WTC11 (cell line): ENCODE results near the gene SHD. TPM values are rescaled to one million over a fixed set of nuclear protein-coding genes. Genes with fewer than 3 reads are reported as not detected.

Experiments
- ATAC-seq: fragments of 200-7000 bp; cut with Tn5 transposase; 2 replicates; pipeline ENCODE4 v1.10.0; 2021; ENCODE audit warnings: mild to moderate bottlenecking, moderate library complexity
- CTCF ChIA-PET: fragments of 300-600 bp; sonication (Branson Sonifier 250); formaldehyde crosslinking; loops from one replicate; lab custom pipeline; 2021; ENCODE audit warnings: antibody characterized with exemption; lab: Charles Lee
- POLR2A ChIA-PET: fragments of 350-600 bp; sonication (Branson Sonifier 250); formaldehyde crosslinking; loops from one replicate; lab custom pipeline; 2021; ENCODE audit warnings: antibody characterized with exemption; lab: Charles Lee
- DNase-seq: peaks from one replicate; pipeline ENCODE4 v3.0.0; 2021; ENCODE audit warnings: low spot score
- H3K27ac Mint-ChIP-seq: 2 replicates; pipeline ENCODE4 v1.8.0; 2021; ENCODE audit warnings: mixed read lengths
- H3K27me3 Mint-ChIP-seq: 2 replicates; pipeline ENCODE4 v1.8.0; 2021; ENCODE audit warnings: low read depth, mild to moderate bottlenecking, moderate library complexity, mixed read lengths
- H3K36me3 Mint-ChIP-seq: 2 replicates; pipeline ENCODE4 v1.8.0; 2021; ENCODE audit warnings: mixed read lengths
- H3K4me1 Mint-ChIP-seq: 2 replicates; pipeline ENCODE4 v1.8.0; 2022; ENCODE audit warnings: mixed read lengths
- H3K4me3 Mint-ChIP-seq: 2 replicates; pipeline ENCODE4 v1.8.0; 2021; ENCODE audit warnings: mild to moderate bottlenecking, moderate library complexity, mixed read lengths
- H3K9me3 Mint-ChIP-seq: 2 replicates; pipeline ENCODE4 v1.8.0; 2021; ENCODE audit warnings: mixed read lengths
- CREB1 ChIP-seq: sonication (generic); formaldehyde crosslinking; IDR thresholded peaks from 2 replicates; pipeline ENCODE4 v1.8.0; 2023; ENCODE audit warnings: mild to moderate bottlenecking, missing genetic modification reagents
- ESRRA ChIP-seq: sonication (generic); formaldehyde crosslinking; IDR thresholded peaks from 2 replicates; pipeline ENCODE4 v1.8.1; 2022; ENCODE audit warnings: mild to moderate bottlenecking, missing genetic modification reagents, borderline replicate concordance
- HMGA2 ChIP-seq: fragments of 250-450 bp; sonication (Bioruptor Pico); IDR thresholded peaks from 2 replicates; pipeline ENCODE4 v1.4.0; 2021; ENCODE audit warnings: mild to moderate bottlenecking, moderate library complexity
- JUN ChIP-seq: sonication (generic); formaldehyde crosslinking; IDR thresholded peaks from 2 replicates; pipeline ENCODE4 v1.8.0; 2023; ENCODE audit warnings: mild to moderate bottlenecking, missing genetic modification reagents
- MXD4 ChIP-seq: fragments of 250-450 bp; sonication (Bioruptor Pico); IDR thresholded peaks from 2 replicates; pipeline ENCODE4 v1.8.0; 2021; ENCODE audit warnings: mild to moderate bottlenecking, moderate library complexity, borderline replicate concordance
- NR1H2 ChIP-seq: sonication (generic); formaldehyde crosslinking; IDR thresholded peaks from 2 replicates; pipeline ENCODE4 v1.9.0; 2021; ENCODE audit warnings: mild to moderate bottlenecking, moderate library complexity, missing genetic modification reagents
- PRRX2 ChIP-seq: fragments of 250-450 bp; sonication (Bioruptor Pico); IDR thresholded peaks from 2 replicates; pipeline ENCODE4 v1.8.0; 2021; ENCODE audit warnings: mild to moderate bottlenecking
- ZNF121 ChIP-seq: sonication (generic); formaldehyde crosslinking; IDR thresholded peaks from 2 replicates; pipeline ENCODE4 v1.8.0; 2023; ENCODE audit warnings: missing genetic modification reagents
- total RNA-seq: library from RNA; stranded (reverse); gene quantifications from 3 replicates; pipeline ENCODE4 v1.2.3, GENCODE V29; 2021
- TF ChIP-seq, protein P1 (sequence below): sonication (generic); formaldehyde crosslinking; IDR thresholded peaks from 2 replicates; pipeline ENCODE4 v1.8.0; 2022; ENCODE audit warnings: mild to moderate bottlenecking, missing genetic modification reagents
- TF ChIP-seq, protein P2 (sequence below): fragments of 250-450 bp; sonication (Bioruptor Pico); IDR thresholded peaks from 2 replicates; pipeline ENCODE4 v1.9.0; 2021; ENCODE audit warnings: moderate library complexity, mild to moderate bottlenecking, inconsistent platforms, borderline replicate concordance
- TF ChIP-seq, protein P3 (sequence below): sonication (generic); formaldehyde crosslinking; IDR thresholded peaks from 2 replicates; pipeline ENCODE4 v1.8.0; 2022; ENCODE audit warnings: missing genetic modification reagents
- TF ChIP-seq, protein P4 (sequence below): sonication (generic); formaldehyde crosslinking; IDR thresholded peaks from 2 replicates; pipeline ENCODE4 v1.8.0; 2022; ENCODE audit warnings: mild to moderate bottlenecking, missing genetic modification reagents
- TF ChIP-seq, protein P5 (sequence below): fragments of 250-450 bp; sonication (Bioruptor Pico); conservative IDR thresholded peaks from 2 replicates; pipeline ENCODE4 v1.9.0; 2021; ENCODE audit warnings: mild to moderate bottlenecking

SHD gene
- total RNA-seq, 1 experiment from 2014 or later, result 3.4 TPM

DNA sequence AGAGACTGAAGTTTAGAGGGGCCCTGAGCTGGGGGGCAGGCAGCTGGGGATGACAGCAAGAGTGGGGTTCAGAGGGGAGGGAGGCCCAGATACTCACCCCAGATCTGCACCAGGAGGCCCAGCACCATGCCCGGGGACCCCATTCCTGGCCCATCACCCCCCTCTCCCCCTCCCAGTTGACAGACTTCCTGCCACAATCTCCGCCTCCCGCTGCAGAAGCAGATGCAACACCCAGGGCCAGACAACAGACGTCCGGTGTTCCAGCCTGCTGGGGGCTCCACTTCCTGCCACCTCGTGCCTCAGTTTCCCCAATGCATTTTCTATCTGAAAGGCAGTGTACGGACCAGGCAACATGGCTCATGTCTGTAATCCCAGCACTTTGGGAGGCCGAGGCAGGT is 23.2 kb downstream of the SHD start, which contains the start of gene TMIGD2 (continued):
- TF ChIP-seq, protein P1, sequence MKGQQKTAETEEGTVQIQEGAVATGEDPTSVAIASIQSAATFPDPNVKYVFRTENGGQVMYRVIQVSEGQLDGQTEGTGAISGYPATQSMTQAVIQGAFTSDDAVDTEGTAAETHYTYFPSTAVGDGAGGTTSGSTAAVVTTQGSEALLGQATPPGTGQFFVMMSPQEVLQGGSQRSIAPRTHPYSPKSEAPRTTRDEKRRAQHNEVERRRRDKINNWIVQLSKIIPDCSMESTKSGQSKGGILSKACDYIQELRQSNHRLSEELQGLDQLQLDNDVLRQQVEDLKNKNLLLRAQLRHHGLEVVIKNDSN (CRISPR knock-in tag), result no peak
- no peak for TF ChIP-seq MXD4 (CRISPR knock-in tag)
- TF ChIP-seq, protein P2, sequence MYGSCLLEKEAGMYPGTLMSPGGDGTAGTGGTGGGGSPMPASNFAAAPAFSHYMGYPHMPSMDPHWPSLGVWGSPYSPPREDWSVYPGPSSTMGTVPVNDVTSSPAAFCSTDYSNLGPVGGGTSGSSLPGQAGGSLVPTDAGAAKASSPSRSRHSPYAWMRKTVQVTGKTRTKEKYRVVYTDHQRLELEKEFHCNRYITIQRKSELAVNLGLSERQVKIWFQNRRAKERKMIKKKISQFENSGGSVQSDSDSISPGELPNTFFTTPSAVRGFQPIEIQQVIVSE, result no peak
- TF ChIP-seq PRRX2, result no peak

DNA sequence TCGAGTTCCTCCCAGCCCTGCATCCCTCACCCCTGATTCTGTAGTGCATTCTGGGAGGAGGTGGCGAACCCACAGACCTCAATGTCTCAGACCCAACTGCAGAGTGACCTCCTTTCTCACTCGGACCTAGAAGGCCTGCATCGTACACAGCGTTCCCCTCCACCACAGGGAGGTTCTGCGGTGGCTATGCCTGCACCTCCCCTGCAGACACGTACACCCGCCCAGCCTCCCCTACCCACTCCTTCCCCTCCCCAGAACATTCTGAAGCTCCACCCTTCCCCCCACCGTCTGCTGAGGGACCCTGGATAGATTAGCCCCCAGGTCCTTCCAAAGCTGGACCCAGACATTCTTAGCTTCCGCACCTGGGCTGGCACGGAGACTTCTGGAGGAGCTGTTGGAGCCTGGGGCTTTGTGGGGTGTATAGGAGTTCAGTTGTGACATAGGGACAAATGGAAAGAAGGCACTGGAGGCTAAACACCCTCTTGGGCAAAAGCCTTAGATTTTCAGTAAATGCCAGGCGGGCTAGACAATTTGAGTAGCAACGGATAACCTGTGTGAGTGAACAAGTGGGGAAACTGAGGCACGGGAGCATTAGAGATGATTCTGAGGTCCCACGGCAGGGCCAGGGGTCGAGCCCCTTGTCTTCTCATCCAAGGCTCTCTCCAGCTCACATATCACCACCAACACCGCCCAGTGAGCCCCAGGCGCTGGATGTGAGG is 24.9 kb downstream of the SHD start:
- Mint-ChIP-seq H3K4me3 (peak overlapping the region; percentile 56), H3K4me1 (peaks cover 17% of the 10 kb centered on the region), H3K9me3 (no peaks in the 10 kb centered on the region), H3K27me3 (peaks cover 3% of the 10 kb centered on the region), H3K27ac (no peak overlapping the region), H3K36me3 (peaks cover 25% of the 10 kb centered on the region)
- ChIA-PET CTCF (interaction anchor here (0.9 to 2.0 kb wide), 9 partner anchors 21 to 118 kb away, joined by 3 to 30 read pairs (median 4); partner anchors contain the start of genes MPND and YJU2), POLR2A (interaction anchor here (0.6 to 1.0 kb wide), 2 partner anchors 39 to 469 kb away, joined by 3 to 7 read pairs; partner anchors contain the start of gene MPND)
- TF ChIP-seq NR1H2 (CRISPR knock-in tag) (no peak), JUN (CRISPR knock-in tag) (no peak), ZNF121 (CRISPR knock-in tag) (no peak), HMGA2 (CRISPR knock-in tag) (no peak), ESRRA (CRISPR knock-in tag) (no peak), CREB1 (CRISPR knock-in tag) (no peak)
- TF ChIP-seq, protein P3, sequence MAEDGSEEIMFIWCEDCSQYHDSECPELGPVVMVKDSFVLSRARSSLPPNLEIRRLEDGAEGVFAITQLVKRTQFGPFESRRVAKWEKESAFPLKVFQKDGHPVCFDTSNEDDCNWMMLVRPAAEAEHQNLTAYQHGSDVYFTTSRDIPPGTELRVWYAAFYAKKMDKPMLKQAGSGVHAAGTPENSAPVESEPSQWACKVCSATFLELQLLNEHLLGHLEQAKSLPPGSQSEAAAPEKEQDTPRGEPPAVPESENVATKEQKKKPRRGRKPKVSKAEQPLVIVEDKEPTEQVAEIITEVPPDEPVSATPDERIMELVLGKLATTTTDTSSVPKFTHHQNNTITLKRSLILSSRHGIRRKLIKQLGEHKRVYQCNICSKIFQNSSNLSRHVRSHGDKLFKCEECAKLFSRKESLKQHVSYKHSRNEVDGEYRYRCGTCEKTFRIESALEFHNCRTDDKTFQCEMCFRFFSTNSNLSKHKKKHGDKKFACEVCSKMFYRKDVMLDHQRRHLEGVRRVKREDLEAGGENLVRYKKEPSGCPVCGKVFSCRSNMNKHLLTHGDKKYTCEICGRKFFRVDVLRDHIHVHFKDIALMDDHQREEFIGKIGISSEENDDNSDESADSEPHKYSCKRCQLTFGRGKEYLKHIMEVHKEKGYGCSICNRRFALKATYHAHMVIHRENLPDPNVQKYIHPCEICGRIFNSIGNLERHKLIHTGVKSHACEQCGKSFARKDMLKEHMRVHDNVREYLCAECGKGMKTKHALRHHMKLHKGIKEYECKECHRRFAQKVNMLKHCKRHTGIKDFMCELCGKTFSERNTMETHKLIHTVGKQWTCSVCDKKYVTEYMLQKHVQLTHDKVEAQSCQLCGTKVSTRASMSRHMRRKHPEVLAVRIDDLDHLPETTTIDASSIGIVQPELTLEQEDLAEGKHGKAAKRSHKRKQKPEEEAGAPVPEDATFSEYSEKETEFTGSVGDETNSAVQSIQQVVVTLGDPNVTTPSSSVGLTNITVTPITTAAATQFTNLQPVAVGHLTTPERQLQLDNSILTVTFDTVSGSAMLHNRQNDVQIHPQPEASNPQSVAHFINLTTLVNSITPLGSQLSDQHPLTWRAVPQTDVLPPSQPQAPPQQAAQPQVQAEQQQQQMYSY (CRISPR knock-in tag), result no peak
- TF ChIP-seq, protein P2, result no peak
- TF ChIP-seq, protein P4, sequence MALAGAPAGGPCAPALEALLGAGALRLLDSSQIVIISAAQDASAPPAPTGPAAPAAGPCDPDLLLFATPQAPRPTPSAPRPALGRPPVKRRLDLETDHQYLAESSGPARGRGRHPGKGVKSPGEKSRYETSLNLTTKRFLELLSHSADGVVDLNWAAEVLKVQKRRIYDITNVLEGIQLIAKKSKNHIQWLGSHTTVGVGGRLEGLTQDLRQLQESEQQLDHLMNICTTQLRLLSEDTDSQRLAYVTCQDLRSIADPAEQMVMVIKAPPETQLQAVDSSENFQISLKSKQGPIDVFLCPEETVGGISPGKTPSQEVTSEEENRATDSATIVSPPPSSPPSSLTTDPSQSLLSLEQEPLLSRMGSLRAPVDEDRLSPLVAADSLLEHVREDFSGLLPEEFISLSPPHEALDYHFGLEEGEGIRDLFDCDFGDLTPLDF (CRISPR knock-in tag), result no peak
- TF ChIP-seq, protein P5, sequence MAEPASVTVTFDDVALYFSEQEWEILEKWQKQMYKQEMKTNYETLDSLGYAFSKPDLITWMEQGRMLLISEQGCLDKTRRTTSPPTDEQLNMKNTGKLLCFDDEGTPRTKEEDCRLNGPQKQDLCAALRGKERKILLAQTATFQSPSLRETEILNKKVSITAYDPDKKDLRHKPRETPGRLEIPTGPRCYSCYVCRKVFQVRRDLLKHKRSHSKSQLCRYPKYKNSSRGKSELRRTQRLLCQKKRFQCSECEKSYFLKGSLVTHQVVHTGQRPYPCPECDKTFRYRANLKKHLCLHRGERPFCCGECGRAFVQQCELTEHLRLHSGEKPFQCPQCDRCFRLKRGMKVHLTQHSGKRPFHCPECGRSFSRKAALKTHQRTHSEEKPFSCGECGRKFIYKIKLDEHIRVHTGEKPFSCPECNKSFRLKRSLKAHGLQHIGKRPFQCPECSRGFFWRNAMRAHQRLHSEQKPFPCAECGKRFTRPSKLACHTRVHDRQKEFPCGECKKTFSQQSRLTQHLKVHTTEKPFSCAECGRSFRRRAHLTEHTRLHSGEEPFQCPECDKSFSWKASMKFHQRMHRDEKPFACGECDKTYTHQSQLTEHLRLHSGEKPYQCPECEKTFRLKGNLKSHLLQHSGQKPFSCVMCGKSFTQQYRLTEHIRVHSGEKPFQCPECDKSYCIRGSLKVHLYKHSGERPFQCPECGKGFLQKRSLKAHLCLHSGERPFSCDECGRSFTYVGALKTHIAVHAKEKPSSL (CRISPR knock-in tag), result no peak
- no peak for DNase-seq
- no peak for ATAC-seq
